GM12872 (cell line): ENCODE results near the gene RILPL1.

Experiments
- CTCF ChIP-seq: IDR thresholded peaks from 3 replicates; pipeline ENCODE4 v1.5.1; 2011; ENCODE audit warnings: low read depth, mild to moderate bottlenecking, low read length, moderate library complexity; ENCODE audit not compliant: insufficient read depth

The RILPL1 gene

GRCh38 chr12:123442774-123443173, 90.7 kb downstream of the RILPL1 start:
- TF ChIP-seq CTCF = no peak

- TF ChIP-seq CTCF = no peak
These were observed 91.9 kb downstream of the RILPL1 start for GRCh38 chr12:123441523-123442164.

GRCh38 chr12:123436017-123436964, 97.2 kb downstream of the RILPL1 start, which contains the start of gene RILPL2:
Gene RILPL2 (minus strand): TSS chr12:123436684. CDS start chr12:123436420, 264 bp downstream.
- TF ChIP-seq CTCF = no peak

GRCh38 chr12:123435636-123436016, 97.9 kb downstream of the RILPL1 start:
- TF ChIP-seq CTCF = no peak

- TF ChIP-seq CTCF = no peak
These were observed 99.9 kb downstream of the RILPL1 start for GRCh38 chr12:123433615-123434014.

GRCh38 chr12:123428591-123428990, 104.9 kb downstream of the RILPL1 start:
- no peak for TF ChIP-seq CTCF

GRCh38 chr12:123427036-123427769, 106.3 kb downstream of the RILPL1 start:
- TF ChIP-seq CTCF = no peak
